ENCODE data around the gene SFRP2. TPM values are rescaled to one million over a fixed set of nuclear protein-coding genes. Genes with fewer than 3 reads are reported as not detected.

SFRP2 gene
- total RNA-seq, 1 experiment from 2014 or later = not detected

Other genes with a start within 250 kb of the SFRP2 start
- gene TLR2, start 104.8 kb downstream of the SFRP2 start, total RNA-seq (2014; rRNA removed) = 1.0 and 1.3 TPM in 2 replicates
- gene RNF175, start 29.1 kb downstream of the SFRP2 start, total RNA-seq (2014; rRNA removed) = not detected in 2 replicates